Measurements from ENCODE around the gene FGF3. TPM values are rescaled to one million over a fixed set of nuclear protein-coding genes. Genes with fewer than 3 reads are reported as not detected.

FGF3 gene
- total RNA-seq, 1 experiment from 2014 or later: not detected

GRCh38 chr11:69801513-69802335 lies 17.5 kb downstream of the FGF3 start:
- Histone ChIP-seq H3F3A (ENCODE audit: low read length, unreplicated experiment) (no peaks in the 10 kb centered on the region), H3K36me3 (ENCODE audit: low read depth, low read length) (no peaks in the 10 kb centered on the region), H3K9me3 (ENCODE audit: low read length) (no peaks in the 10 kb centered on the region), H2AFZ (ENCODE audit: low read length) (no peak overlapping the region), H3K79me2 (ENCODE audit: low read length) (no peaks in the 10 kb centered on the region), H3K4me1 (ENCODE audit: insufficient read depth, low read length) (no peaks in the 10 kb centered on the region), H3K9ac (ENCODE audit: low read length) (no peak overlapping the region), H3K9me2 (replicated peaks; ENCODE audit: low read length) (no peaks in the 10 kb centered on the region), H3K27me3 (ENCODE audit: low read length) (no peaks in the 10 kb centered on the region), H4K20me1 (ENCODE audit: low read length) (no peaks in the 10 kb centered on the region), H3K27ac (ENCODE audit: low read length) (no peak overlapping the region), H3K4me2 (ENCODE audit: low read length) (no peak overlapping the region), H3K4me3 (ENCODE audit: low read length) (no peak overlapping the region)
- no TSS peak for BruUV-seq (replicated peaks)
- CTCF ChIA-PET: no interaction called here
- ATAC-seq: peak; percentile 57
- TF ChIP-seq, protein P1, sequence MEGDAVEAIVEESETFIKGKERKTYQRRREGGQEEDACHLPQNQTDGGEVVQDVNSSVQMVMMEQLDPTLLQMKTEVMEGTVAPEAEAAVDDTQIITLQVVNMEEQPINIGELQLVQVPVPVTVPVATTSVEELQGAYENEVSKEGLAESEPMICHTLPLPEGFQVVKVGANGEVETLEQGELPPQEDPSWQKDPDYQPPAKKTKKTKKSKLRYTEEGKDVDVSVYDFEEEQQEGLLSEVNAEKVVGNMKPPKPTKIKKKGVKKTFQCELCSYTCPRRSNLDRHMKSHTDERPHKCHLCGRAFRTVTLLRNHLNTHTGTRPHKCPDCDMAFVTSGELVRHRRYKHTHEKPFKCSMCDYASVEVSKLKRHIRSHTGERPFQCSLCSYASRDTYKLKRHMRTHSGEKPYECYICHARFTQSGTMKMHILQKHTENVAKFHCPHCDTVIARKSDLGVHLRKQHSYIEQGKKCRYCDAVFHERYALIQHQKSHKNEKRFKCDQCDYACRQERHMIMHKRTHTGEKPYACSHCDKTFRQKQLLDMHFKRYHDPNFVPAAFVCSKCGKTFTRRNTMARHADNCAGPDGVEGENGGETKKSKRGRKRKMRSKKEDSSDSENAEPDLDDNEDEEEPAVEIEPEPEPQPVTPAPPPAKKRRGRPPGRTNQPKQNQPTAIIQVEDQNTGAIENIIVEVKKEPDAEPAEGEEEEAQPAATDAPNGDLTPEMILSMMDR (conservative IDR thresholded peaks at IDR 0.05; ENCODE audit: low read depth, low read length): peak; percentile 95
- TF ChIP-seq EZH2 (IDR thresholded peaks at IDR 0.05; ENCODE audit: low read length, unreplicated experiment): no peak
- POLR2A ChIA-PET (ENCODE audit: unreplicated experiment): no interaction called here
- intact Hi-C loops (cut with micrococcal nuclease): no loop called here
- peak; percentile 53 for DNase-seq

DNA sequence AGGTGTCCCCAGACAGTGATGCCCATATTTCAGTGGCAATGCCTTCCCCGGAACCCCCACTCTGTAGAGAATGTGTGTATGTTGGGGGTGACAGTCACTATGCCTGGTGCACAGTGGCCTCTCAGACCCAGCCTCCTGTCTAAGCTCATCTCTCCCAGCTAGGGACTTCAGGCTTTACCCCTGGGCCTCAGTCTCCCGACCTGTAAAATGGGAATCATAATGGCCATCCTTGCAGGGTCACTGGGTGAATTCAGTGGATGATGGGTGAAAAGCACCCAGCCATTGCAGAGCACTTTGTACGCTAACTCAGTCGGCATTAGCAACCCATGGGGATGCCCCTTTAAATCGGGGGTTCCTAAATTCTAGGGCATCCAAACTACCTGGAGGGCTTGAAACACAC lies 18.9 kb downstream of the FGF3 start:
- intact Hi-C loops (cut with micrococcal nuclease): no loop called here
- H4K20me1 ChIP-seq (ENCODE audit: low read length): no peaks in the 10 kb centered on the region
- no peaks in the 10 kb centered on the region for H3K79me2 ChIP-seq (ENCODE audit: low read length)
- TF ChIP-seq EZH2 (IDR thresholded peaks at IDR 0.05; ENCODE audit: low read length, unreplicated experiment) (no peak), EZH2phosphoT487 (IDR thresholded peaks at IDR 0.05; ENCODE audit: borderline replicate concordance, low read length) (no peak)
- DNase-seq: no peak
- H3K9me2 ChIP-seq (replicated peaks; ENCODE audit: low read length): no peaks in the 10 kb centered on the region
- no peaks in the 10 kb centered on the region for H3F3A ChIP-seq (ENCODE audit: low read length, unreplicated experiment)
- ChIA-PET CTCF (no interaction called here), POLR2A (ENCODE audit: unreplicated experiment) (no interaction called here)
- no peaks in the 10 kb centered on the region for H3K9me3 ChIP-seq (ENCODE audit: low read length)
- no TSS peak for BruUV-seq (replicated peaks)
- H3K27me3 ChIP-seq (ENCODE audit: low read length): no peaks in the 10 kb centered on the region
- H3K4me2 ChIP-seq (ENCODE audit: low read length): no peak overlapping the region
- H3K4me3 ChIP-seq (ENCODE audit: low read length): no peak overlapping the region
- H2AFZ ChIP-seq (ENCODE audit: low read length): no peak overlapping the region
- no peak for ATAC-seq
- no peaks in the 10 kb centered on the region for H3K36me3 ChIP-seq (ENCODE audit: low read depth, low read length)
- H3K4me1 ChIP-seq (ENCODE audit: insufficient read depth, low read length): no peaks in the 10 kb centered on the region
- H3K9ac ChIP-seq (ENCODE audit: low read length): no peak overlapping the region
- no peak overlapping the region for H3K27ac ChIP-seq (ENCODE audit: low read length)

GRCh38 chr11:69799582-69799981 lies 19.6 kb downstream of the FGF3 start:
- H3F3A ChIP-seq (ENCODE audit: low read length, unreplicated experiment): no peaks in the 10 kb centered on the region
- CTCF ChIA-PET: interaction anchor here (0.6 kb wide), 1 partner anchor 116 kb away, joined by 3 read pairs; no protein-coding TSS in a partner anchor
- H3K4me3 ChIP-seq (ENCODE audit: low read length): no peak overlapping the region
- no TSS peak for BruUV-seq (replicated peaks)
- POLR2A ChIA-PET (ENCODE audit: unreplicated experiment): no interaction called here
- DNase-seq (peak; percentile 70), ATAC-seq (peak; percentile 68)
- H3K27me3 ChIP-seq (ENCODE audit: low read length): no peaks in the 10 kb centered on the region
- H3K36me3 ChIP-seq (ENCODE audit: low read depth, low read length): no peaks in the 10 kb centered on the region
- H3K9me2 ChIP-seq (replicated peaks; ENCODE audit: low read length): no peaks in the 10 kb centered on the region
- H2AFZ ChIP-seq (ENCODE audit: low read length): no peak overlapping the region
- no peak overlapping the region for H3K4me2 ChIP-seq (ENCODE audit: low read length)
- no peak overlapping the region for H3K9ac ChIP-seq (ENCODE audit: low read length)
- H4K20me1 ChIP-seq (ENCODE audit: low read length): no peaks in the 10 kb centered on the region
- no peaks in the 10 kb centered on the region for H3K9me3 ChIP-seq (ENCODE audit: low read length)
- no peaks in the 10 kb centered on the region for H3K4me1 ChIP-seq (ENCODE audit: insufficient read depth, low read length)
- TF ChIP-seq EZH2phosphoT487 (IDR thresholded peaks at IDR 0.05; ENCODE audit: borderline replicate concordance, low read length): no peak
- TF ChIP-seq, protein P1 (conservative IDR thresholded peaks at IDR 0.05; ENCODE audit: low read depth, low read length): no peak
- no peak for TF ChIP-seq EZH2 (IDR thresholded peaks at IDR 0.05; ENCODE audit: low read length, unreplicated experiment)
- H3K27ac ChIP-seq (ENCODE audit: low read length): no peak overlapping the region
- H3K79me2 ChIP-seq (ENCODE audit: low read length): no peaks in the 10 kb centered on the region
- intact Hi-C loops (cut with micrococcal nuclease): loop anchor here (5.0 kb wide), 1 partner anchor 112 kb away; no protein-coding TSS in a partner anchor
